Psoas muscle (tissue), 8 donors: Measurements from ENCODE around the gene SH2D5. TPM values are rescaled to one million over a fixed set of nuclear protein-coding genes. Genes with fewer than 3 reads are reported as not detected.
"Not testable (repeated sequence)": the region's sequence is repeated elsewhere in the genome, so short reads cannot be mapped to it uniquely, and the experiment has no call there.

ENCODE experiments used
- ATAC-seq, 4 donors: fragments of 200-7000 bp; cut with Tn5 transposase; one replicate each; pipeline ENCODE4 v1.9.1; 2020; ENCODE audit warnings: moderate library complexity in 3 of 4, mild to moderate bottlenecking in 2 of 4
- DNase-seq, 2 donors: peaks; one replicate each; pipeline ENCODE4 v3.0.0-alpha.2; 2020
- H3K27ac ChIP-seq: fragments of 200-600 bp; one replicate; pipeline ENCODE4 v1.8.0; 2022
- H3K27me3 ChIP-seq, 3 donors: fragments of 200-600 bp in 1 of 3; one replicate each; pipeline versions ENCODE4 v1.6.1 to v1.8.0; 2013 to 2022; ENCODE audit warnings: low read length in 2 of 3, mild to moderate bottlenecking in 2 of 3, moderate library complexity in 1 of 3; ENCODE audit not compliant: insufficient read depth in 3 of 3
- H3K36me3 ChIP-seq, 2 donors: fragments of 200-600 bp in 1 of 2; one replicate each; pipeline versions ENCODE4 v1.6.1 to v1.8.0; 2013 to 2022; ENCODE audit warnings: low read depth in 1 of 2, mild to moderate bottlenecking in 1 of 2, moderate library complexity in 1 of 2; ENCODE audit not compliant: insufficient read depth in 1 of 2
- H3K4me1 ChIP-seq: fragments of 200-600 bp; one replicate; pipeline ENCODE4 v1.8.0; 2022
- H3K4me3 ChIP-seq: fragments of 200-600 bp; one replicate; pipeline ENCODE4 v1.8.0; 2022; ENCODE audit warnings: mild to moderate bottlenecking
- H3K9me3 ChIP-seq: fragments of 200-600 bp; one replicate; pipeline ENCODE4 v1.8.0; 2022
- WGBS, 3 donors: extraction: QIAGEN DNeasy Blood & Tissue Kit; methylation state at CpG; one replicate each; pipeline versions ENCODE4 v1.1.6 to v1.1.7; 2013; 5-methylcytosine and 5-hydroxymethylcytosine counted together
- intact Hi-C, 2 donors: fragments of 100-400 bp; cut with DNase I; formaldehyde crosslinking; loops; one replicate each; pipeline versions ENCODE4 v1.11.0 to v1.14.2; 2022
- polyA plus RNA-seq, 3 donors: library from polyadenylated mRNA; stranded (reverse); fragments of 200-250 nt; gene quantifications; one replicate each; pipeline ENCODE4 v1.2.3, GENCODE V29; 2013
- total RNA-seq, 4 donors: library from RNA; stranded (reverse); fragmentation: NEBNext Ultra II Directional in 2 of 4; extraction: Animal tissue kit (Norgen Biotek cat#: 25700) in 2 of 4; gene quantifications; one replicate each; pipeline versions ENCODE4 v1.2.1 to v1.2.4, GENCODE V29; 2021 to 2023
- TF ChIP-seq, protein P1 (sequence below): fragments of 200-600 bp; IDR thresholded peaks from one replicate; pipeline ENCODE4 v1.8.0; 2022; ENCODE audit warnings: antibody characterized with exemption
- donor health status: healthy with polysubstance abuse.
- donor health status: DM: no; HTN: no; CAD: no; lungs with moderate emphysema.
- donor health status: Bipolar disorder and iron deficiency.
- donor health status: healthy.
- donor health status: DM: yes; HTN: yes; CAD: no.
- donor health status: DM: no; HTN: no; CAD: no.
- donor health status: DM: no; HTN: no; CAD: no.
- donor health status: DM: yes; HTN: yes; CAD: no.

Gene SH2D5
- total and polyA plus RNA-seq, 7 donors, result 0.09 to 27.9 (median 2.2) TPM

DNA sequence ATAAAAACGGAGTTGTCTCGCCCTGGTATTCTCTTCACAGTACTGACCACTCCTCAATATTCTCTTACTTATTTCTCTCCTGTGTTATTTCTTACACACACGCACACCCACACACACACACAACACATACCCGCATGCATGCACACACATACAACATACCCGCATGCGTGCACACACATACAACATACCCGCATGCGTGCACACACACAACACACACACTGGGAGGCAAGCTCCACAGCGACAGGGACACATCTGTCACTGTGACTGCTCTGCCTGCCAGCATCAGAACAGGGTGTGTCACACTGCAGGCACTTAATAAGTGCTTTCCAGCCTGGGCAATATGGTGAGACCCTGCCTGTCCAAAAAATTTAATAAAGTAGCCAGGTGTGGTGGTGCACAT lies 50.5 kb downstream of the SH2D5 start:
- ATAC-seq (no peak), DNase-seq (no peak)
- Histone ChIP-seq H3K27ac (no peak overlapping the region), H3K36me3 (no peaks in the 10 kb centered on the region), H3K4me3 (no peak overlapping the region), H3K9me3 (no peaks in the 10 kb centered on the region), H3K4me1 (no peaks in the 10 kb centered on the region), H3K27me3 (no peaks in the 10 kb centered on the region)
- intact Hi-C loops, result no loop called here
- WGBS, 3 donors, result 88 to 89% (median 89%) methylated on average over 9 of the region's 9 CpGs
- TF ChIP-seq, protein P1, sequence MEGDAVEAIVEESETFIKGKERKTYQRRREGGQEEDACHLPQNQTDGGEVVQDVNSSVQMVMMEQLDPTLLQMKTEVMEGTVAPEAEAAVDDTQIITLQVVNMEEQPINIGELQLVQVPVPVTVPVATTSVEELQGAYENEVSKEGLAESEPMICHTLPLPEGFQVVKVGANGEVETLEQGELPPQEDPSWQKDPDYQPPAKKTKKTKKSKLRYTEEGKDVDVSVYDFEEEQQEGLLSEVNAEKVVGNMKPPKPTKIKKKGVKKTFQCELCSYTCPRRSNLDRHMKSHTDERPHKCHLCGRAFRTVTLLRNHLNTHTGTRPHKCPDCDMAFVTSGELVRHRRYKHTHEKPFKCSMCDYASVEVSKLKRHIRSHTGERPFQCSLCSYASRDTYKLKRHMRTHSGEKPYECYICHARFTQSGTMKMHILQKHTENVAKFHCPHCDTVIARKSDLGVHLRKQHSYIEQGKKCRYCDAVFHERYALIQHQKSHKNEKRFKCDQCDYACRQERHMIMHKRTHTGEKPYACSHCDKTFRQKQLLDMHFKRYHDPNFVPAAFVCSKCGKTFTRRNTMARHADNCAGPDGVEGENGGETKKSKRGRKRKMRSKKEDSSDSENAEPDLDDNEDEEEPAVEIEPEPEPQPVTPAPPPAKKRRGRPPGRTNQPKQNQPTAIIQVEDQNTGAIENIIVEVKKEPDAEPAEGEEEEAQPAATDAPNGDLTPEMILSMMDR, result no peak

DNA sequence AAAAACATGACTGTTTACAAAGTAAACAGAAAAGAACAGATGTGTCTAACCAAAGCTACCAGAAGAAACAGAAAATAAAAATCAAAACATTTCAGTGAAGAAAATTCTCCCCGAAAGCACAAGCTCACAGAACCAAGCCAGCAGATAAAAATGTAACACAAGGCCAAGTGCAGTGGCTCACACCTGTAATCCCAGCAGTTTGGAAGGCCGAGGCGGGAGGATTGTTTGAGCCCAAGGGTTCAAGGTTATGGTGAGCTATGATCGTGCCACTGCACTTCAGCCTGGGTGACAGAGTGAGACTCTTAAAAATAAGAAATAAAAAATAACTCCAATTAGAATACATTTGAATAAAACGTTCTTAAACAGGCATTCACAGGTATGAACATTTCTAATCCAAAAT lies 52.2 kb downstream of the SH2D5 start:
- 82 to 86% (median 85%) methylated on average over 5 of the region's 5 CpGs for WGBS, 3 donors
- no peaks in the 10 kb centered on the region for H3K36me3 ChIP-seq
- DNase-seq (no peak), ATAC-seq (no peak)
- no peaks in the 10 kb centered on the region for H3K27me3 ChIP-seq
- H3K4me1 ChIP-seq, result no peaks in the 10 kb centered on the region
- H3K4me3 ChIP-seq, result no peak overlapping the region
- intact Hi-C loops, result no loop called here
- no peaks in the 10 kb centered on the region for H3K9me3 ChIP-seq
- no peak overlapping the region for H3K27ac ChIP-seq
- TF ChIP-seq, protein P1, result no peak

DNA sequence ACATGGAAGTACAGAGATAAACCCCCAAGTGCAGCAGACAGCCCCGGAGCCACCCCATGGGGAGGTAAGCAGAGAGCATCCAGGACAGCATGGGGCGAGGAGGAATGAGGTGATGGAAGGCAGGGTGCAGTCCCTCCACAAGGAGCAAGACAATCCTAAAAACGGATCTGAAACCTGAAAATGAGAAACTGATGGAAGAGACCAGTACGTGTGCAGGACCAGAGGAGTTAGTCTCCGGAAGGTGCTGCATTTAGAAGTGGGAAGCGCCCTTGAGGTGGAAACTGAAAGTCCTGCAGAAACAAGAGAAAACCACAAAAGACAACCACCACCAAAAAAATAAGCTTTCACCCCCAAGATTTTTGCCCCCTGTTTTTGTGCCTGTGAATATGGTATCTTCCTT lies 53.9 kb downstream of the SH2D5 start:
- H3K4me3 ChIP-seq, result no peak overlapping the region
- 79 to 85% (median 83%) methylated on average over 6 of the region's 6 CpGs for WGBS, 3 donors
- DNase-seq, result no peak
- peaks cover 0 to 2% (median 0%) of the 10 kb centered on the region in 3 donors for H3K27me3 ChIP-seq
- H3K4me1 ChIP-seq, result no peaks in the 10 kb centered on the region
- intact Hi-C loops, result no loop called here
- H3K27ac ChIP-seq, result no peak overlapping the region
- H3K9me3 ChIP-seq, result no peaks in the 10 kb centered on the region
- no peaks in the 10 kb centered on the region for H3K36me3 ChIP-seq
- TF ChIP-seq, protein P1, result no peak
- ATAC-seq, result no peak

DNA sequence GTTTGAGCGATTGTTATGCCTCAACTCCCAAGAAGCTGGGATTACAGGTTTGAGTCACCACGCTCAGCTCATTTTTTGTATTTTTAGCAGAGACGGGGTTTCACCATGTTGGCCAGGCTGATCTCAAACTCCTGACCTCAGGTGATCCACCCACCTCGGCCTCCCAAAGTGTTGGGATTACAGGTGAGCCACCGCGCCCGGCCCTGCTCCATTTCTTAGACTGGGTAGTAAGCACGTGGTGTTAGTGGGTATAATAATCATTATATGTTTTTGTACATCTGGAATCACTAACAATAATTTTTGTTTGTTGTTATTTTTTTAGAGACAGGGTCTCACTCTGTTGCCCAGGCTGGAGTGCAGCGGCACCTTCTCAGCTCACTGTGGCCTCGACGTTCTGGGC lies 58.9 kb downstream of the SH2D5 start:
- H3K4me1 ChIP-seq, H3K4me3 ChIP-seq, H3K27me3 ChIP-seq, intact Hi-C loops, DNase-seq, H3K9me3 ChIP-seq, H3K27ac ChIP-seq, H3K36me3 ChIP-seq, ATAC-seq: not testable (repeated sequence)
- 88 to 89% (median 88%) methylated on average over 11 of the region's 11 CpGs for WGBS, 3 donors

DNA sequence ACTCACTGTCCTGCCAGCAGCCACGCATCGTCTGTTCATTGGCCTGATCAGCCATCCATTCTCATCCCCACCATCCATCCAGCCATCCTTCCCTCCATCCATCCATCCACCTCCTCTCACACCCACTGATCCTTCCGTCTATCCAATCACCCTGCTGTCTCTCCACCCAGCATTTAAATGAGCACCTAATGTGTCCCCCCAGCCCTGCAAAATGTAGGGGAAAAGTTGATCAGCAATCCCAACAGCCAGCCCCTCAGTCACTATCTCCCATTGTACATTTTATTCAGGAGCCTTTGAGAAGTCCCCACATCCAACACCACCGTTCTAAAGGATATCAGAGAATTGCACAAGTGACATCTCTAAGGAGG lies 60.3 kb downstream of the SH2D5 start:
- no peaks in the 10 kb centered on the region for H3K4me1 ChIP-seq
- H3K9me3 ChIP-seq, result no peaks in the 10 kb centered on the region
- ATAC-seq, result no peak
- H3K36me3 ChIP-seq, result no peaks in the 10 kb centered on the region
- H3K27ac ChIP-seq, result no peak overlapping the region
- DNase-seq, result no peak
- H3K4me3 ChIP-seq, result no peak overlapping the region
- intact Hi-C loops, result no loop called here
- TF ChIP-seq, protein P1, result no peak
- 84 to 90% (median 89%) methylated on average over 4 of the region's 4 CpGs for WGBS, 3 donors
- H3K27me3 ChIP-seq, result peaks cover 0 to 2% (median 0%) of the 10 kb centered on the region in 3 donors
